ENCODE results near the gene TMEM43.

Gene TMEM43

GRCh38 chr3:14178247-14179113 is 53.6 kb downstream of the TMEM43 start, which contains the start of the genes LSM3 and XPC:
Gene LSM3, plus strand, starts transcription at chr3:14178817. Its CDS starts 44 bp downstream, at chr3:14178861.
Gene XPC, minus strand, starts transcription at chr3:14178601. Its CDS starts 33 bp downstream, at chr3:14178568.
- DNase-seq (ENCODE audit: low spot score): peak; percentile 98

- no peak for DNase-seq (ENCODE audit: low spot score)
Observed at GRCh38 chr3:14179114-14179465, 54.2 kb downstream of the TMEM43 start.

- DNase-seq (ENCODE audit: low spot score): no peak
Observed at GRCh38 chr3:14179795-14180194, 54.9 kb downstream of the TMEM43 start.

GRCh38 chr3:14181253-14181652 is 56.4 kb downstream of the TMEM43 start:
- no peak for DNase-seq (ENCODE audit: low spot score)

- no peak for DNase-seq (ENCODE audit: low spot score)
Observed at GRCh38 chr3:14183015-14183577, 58.2 kb downstream of the TMEM43 start.

GRCh38 chr3:14186854-14187458 is 62.1 kb downstream of the TMEM43 start:
- DNase-seq (ENCODE audit: low spot score): no peak

- no peak for DNase-seq (ENCODE audit: low spot score)
Observed at GRCh38 chr3:14188041-14188754, 63.3 kb downstream of the TMEM43 start.
